Measurements from ENCODE around the gene PARP9.
"Not testable (repeated sequence)": the region's sequence is repeated elsewhere in the genome, so short reads cannot be mapped to it uniquely, and the experiment has no call there.

Gene PARP9

DNA sequence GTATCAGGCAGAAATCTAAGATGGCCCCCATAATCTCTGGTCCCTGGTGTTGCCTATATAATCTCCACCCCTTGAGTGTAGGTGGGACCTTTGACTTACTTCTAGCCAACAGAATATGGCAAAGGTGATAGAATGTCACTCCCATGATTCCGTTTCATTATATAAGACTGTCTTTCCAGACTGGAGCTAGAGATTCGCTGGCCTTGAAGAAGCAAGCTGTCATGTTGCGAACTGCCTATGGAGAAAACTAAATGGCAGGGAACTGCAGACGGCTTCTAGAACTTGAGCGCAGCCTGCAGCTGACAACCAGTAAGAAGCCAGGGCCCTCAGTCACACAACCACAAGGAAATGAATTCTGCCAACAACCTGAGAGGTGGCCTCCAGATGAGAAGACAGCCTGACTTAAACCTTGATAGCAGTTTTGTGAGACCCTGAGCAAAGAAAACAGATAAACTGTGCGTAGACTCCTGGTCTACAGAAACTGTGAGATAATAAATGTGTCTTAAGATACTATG lies 47.2 kb downstream of the PARP9 start:
- DNase-seq: no peak

- no peak for DNase-seq
Measured at GRCh38 chr3:122515870-122516269, 48.2 kb downstream of the PARP9 start.

DNA sequence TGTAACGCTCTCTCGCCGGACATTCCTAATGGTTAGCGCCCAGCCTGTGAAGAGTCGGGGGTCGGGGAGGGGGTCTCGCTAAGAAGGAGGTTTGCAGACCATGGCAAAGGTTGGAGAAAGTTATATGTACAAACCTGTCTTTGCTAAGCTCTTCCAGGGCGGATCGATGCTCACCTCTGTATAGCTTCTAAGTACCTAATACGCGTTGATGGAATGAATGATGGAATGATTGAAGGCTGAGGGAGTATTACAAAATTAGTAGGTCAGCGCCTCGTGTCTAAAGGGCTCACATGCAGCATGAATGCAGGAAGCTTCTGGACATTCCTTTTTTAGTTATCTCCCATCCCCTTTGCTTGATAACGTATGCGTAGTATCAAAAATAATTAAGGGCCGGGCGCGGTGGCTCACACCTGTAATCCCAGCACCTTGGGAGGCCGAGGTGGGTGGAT lies 49.1 kb downstream of the PARP9 start:
- no peak for DNase-seq

GRCh38 chr3:122514123-122515019 lies 49.7 kb downstream of the PARP9 start, which contains the start of gene KPNA1:
Gene KPNA1, minus strand, starts transcription at chr3:122514939. Its CDS starts 18,374 bp downstream, at chr3:122496565.
- peak; percentile 87 for DNase-seq

- DNase-seq: peak; percentile 80
Measured at GRCh38 chr3:122513386-122514122, 50.5 kb downstream of the PARP9 start.

- no peak for DNase-seq
Measured at GRCh38 chr3:122512284-122512683, 51.8 kb downstream of the PARP9 start.

GRCh38 chr3:122510878-122511535 lies 53.1 kb downstream of the PARP9 start:
- DNase-seq: no peak

DNA sequence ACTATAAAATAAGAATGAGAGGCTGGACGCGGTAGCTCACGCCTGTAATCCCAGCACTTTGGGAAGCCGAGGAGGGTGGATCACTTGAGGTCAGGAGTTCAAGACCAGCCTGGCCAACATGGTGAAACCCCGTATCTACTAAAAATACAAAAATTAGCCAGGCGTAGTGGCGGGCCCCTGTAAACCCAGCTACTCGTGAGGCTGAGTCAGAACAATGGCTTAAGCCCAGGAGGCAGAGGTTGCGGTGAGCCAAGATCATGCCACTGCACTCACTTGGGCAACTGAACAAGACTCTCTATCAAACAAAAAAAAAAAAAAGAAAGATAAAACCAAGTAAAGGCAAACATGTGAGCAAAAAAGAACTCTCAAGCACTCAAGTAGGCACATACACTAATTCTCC lies 55.2 kb downstream of the PARP9 start:
- DNase-seq: not testable (repeated sequence)

DNA sequence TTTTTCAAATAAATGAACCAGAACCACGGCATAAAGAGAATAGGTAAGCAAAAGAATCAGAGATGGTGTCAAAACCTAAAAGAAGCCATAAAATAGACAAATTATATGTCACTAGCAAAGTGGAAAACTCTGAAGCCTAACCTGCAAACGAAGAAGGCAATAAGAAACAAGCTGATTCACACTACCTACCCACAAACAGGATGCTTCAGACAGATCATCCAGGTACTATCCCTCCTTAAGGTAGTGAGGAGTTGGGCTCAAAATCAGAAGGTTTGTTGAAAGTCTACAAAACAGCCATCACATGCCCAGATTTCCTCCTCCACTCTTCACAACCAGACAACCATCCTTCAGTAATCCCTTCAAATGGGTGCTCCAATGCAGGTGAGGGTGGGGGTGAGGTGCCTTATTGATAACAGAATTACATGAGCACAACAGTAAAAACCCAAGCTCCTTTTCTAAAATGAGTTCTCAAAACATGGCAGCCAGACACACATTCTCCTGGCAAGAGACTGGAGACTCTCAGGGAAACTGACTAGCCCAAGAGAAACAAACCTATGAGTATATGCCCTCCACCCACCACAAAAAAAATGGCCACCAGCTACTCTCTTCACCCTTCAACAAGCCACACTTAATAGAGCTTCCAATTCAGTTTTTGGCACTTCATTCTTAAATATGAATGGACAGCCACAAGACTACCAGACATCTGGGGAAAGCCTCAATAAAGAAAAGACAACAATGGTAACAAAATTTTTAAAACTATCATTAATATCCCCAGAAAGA lies 55.8 kb downstream of the PARP9 start:
- no peak for DNase-seq

GRCh38 chr3:122506450-122506849 lies 57.6 kb downstream of the PARP9 start:
- DNase-seq: no peak

DNA sequence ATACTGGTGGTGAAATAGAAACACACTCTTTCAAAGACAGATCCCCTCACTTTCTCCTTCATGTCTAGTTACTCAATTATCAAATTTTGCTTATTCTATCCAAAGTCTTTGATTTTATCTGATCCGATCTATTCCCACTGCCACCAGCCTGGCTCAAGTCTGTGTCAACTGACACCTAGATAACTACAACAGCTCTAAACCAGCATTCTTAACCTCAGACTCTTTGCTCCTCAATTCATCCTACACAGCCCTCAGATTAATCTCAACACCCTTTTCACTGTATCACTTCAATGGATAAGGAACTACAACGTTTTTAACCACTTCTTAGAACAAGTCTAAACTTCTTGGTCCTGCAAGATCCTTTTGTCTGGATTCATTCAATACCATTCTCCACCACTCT lies 58.4 kb downstream of the PARP9 start:
- no peak for DNase-seq

- DNase-seq: no peak
Measured at GRCh38 chr3:122502941-122503340, 61.2 kb downstream of the PARP9 start.

GRCh38 chr3:122502139-122502538 lies 62.0 kb downstream of the PARP9 start:
- no peak for DNase-seq

DNA sequence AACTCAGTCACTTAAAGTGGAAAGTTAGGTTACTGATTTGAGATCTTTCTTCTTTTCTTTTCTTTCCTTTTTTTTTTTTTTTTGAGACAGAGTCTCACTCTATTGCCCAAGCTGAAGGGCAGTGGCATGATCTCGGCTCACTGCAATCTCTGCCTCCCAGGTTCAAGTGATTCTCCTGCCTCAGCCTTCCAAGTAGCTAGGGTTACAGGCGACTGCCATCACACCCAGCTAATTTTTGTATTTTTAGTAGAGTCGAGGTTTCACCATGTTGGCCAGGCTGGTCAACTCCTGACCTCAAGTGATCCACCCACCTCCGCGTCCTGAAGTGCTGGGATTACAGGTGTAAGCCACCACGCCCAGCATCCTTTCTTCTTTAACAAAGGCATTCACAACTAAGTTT lies 63.1 kb downstream of the PARP9 start:
- not testable (repeated sequence) for DNase-seq

DNA sequence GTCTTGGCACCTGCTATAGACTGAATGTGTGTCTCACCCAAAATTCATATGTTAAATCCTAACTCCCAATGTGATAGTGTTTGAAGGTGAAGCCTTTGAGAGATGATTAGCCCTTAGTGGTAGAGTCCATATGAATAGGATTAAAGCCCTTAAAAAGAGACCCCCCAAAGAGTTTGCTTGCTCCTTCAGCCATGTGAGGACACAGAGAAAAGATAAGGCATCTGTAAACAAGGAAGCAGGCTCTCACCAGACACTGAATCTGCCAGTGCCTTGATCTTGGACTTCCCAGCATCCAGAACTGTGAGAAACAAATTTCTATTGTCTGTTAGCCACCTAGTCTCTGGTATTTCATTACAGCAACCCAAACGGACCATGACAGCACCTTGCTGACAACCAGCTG lies 65.9 kb downstream of the PARP9 start:
- DNase-seq: no peak

GRCh38 chr3:122497425-122497824 lies 66.7 kb downstream of the PARP9 start:
- peak; percentile 92 for DNase-seq

- DNase-seq: no peak
Measured at GRCh38 chr3:122496508-122496907, 67.6 kb downstream of the PARP9 start.

- DNase-seq: no peak
Measured at GRCh38 chr3:122493296-122493695, 70.8 kb downstream of the PARP9 start.

DNA sequence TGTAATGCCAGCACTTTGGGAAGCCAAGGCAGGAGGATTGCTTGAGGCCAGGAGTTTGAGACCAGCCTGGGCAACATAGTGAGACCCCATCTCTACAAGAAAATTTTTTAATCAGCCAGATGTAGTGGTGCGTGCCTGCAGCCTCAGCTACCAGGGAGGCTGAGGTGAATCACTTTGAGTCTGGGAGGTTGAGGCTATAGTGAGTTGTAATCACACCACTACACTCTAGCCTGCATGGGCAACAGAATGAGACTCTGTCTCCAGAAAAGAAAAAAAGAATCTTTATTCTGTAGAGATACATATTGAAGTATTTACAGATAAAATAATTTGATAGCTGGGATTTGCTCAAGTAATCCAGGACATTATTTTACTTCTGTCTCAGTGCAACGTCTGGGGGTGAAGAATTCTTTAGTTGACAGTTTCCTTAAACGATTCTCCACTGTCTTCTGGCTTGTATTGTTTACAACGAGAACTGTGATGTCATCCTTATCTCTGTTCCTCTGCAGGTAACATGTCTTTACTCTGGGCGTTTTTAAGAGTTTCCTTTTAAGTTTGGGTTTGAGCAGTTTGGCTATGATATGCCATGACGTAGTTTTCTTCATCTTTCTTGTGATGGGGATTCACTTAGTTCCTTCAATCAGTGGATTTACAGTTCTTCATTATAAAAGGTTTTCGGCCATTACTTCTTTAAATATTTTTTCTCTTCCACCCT lies 75.7 kb downstream of the PARP9 start:
- no peak for DNase-seq

DNA sequence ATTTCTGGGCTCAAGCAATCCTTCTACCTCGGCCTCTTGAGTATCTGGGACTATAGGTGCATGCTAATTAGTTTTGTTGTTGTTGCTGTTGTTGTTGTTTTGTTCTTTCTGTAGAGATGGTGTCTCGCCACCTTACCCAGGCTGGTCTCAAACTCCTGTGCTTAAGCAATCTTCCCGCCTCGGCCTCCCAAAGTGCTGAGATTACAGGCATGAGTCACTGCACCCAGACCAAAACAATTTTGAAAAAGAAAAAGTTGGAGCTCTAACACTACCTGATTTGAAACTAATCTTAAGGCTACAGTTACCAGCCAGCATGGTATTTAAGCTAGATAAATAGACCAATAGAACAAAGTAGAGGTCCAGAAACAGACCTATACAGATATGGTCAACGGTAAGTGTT lies 79.1 kb downstream of the PARP9 start:
- peak; percentile 47 for DNase-seq

DNA sequence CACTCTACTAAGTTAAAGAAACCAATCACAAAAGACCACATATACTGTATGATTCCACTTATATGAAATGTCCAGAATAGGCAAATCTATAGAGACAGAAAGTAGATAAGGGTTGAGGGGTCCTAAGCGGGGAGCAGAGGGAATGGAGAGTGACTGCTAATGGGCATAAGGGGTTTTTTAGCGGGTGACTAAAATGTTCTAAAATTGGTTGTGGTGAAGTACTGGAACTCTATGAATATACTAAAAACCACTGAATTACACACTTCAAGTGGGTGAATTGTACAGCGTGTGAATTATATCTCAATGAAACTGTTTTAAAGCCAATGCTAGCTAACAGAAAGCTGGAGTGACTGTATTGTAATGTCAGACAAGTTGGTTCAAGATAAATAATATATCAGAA lies 82.7 kb downstream of the PARP9 start:
- DNase-seq: no peak

Measured in HCEC 1CT (cell line).